GM12892 (cell line): ENCODE results near the gene HNRNPK.

Source experiments
- POLR2A ChIP-seq: IDR thresholded peaks from 2 replicates; pipeline ENCODE4 v1.6.1; 2011; ENCODE audit warnings: low read depth, low read length, control low read depth
- POLR2AphosphoS5 ChIP-seq: IDR thresholded peaks from 2 replicates; pipeline ENCODE4 v1.6.1; 2011; ENCODE audit warnings: low read depth, low read length, control low read depth

DNA sequence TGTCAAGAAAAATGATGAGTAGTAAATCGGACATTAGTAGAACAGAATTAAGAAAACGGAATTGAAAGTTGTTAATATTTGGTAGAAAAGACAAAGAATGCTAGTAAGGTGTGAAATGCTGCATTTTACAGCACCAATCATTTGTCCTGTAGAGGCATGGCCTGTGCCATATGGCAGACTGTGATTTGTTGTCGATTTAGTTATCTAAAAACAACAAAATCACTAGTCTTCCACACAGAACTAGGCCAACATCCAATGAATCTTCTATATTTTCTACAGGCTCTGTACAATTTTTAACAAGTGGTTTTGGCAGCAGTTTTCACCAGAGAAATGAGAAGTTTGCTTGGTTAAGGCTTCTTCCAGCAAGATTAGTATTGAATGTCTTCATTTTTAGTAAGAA lies 10.4 kb downstream of the HNRNPK start:
- TF ChIP-seq POLR2A (no peak), POLR2AphosphoS5 (no peak)
